HG03039 (cell line): ENCODE results near the gene DISC1.
"Not testable (repeated sequence)": the region's sequence is repeated elsewhere in the genome, so short reads cannot be mapped to it uniquely, and the experiment has no call there.

Source experiments
- ATAC-seq: cut with Tn5 transposase; IDR thresholded peaks from one replicate; pipeline ENCODE4 v1.9.1; 2021; ENCODE audit warnings: mild to moderate bottlenecking, moderate library complexity; ENCODE audit not compliant: unreplicated experiment

DISC1 gene

GRCh38 chr1:231943084-231943483 lies 316.5 kb downstream of the DISC1 start:
- ATAC-seq: no peak

- not testable (repeated sequence) for ATAC-seq
Measured at GRCh38 chr1:231948102-231948501, 321.5 kb downstream of the DISC1 start.

- ATAC-seq: no peak
Measured at GRCh38 chr1:231949277-231950091, 322.9 kb downstream of the DISC1 start.

DNA sequence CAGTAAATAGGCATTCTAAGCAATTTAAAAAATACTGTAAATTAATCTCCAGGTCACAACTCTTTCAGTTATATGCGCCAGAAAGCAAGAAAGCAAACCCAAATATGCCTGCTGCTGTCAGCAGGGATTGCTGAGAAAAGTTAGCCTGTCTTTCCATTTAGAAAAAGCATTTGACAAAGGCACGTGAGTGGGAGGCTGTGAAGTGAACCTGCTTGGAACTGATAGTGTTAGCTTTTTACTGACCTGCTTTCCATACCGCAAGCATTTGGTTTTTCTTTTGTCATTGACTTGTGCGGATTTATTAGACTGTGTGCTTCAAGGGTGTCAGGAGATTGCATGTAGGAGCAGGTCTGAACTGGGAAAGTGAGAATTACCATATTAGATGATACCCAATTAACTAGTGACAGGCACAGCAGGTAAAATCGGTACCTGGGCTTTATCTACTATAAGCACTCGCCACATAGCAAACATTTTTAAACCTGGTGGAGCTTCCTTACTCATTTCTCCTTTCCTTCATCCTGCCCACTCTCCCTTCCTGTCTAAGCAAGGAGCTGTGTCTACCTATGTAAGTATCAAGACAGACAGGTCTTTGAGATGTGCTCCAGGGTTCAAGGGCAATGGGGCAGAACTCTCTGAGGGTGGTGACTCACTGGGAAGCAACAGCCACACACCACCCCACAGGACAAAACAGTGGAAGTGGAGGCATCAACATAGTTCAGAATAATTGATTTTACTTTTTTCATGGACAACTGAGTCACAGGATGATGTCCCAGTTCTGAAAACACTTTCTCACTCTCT lies 323.9 kb downstream of the DISC1 start:
- no peak for ATAC-seq

- no peak for ATAC-seq
Measured at GRCh38 chr1:231951374-231951773, 324.8 kb downstream of the DISC1 start.

DNA sequence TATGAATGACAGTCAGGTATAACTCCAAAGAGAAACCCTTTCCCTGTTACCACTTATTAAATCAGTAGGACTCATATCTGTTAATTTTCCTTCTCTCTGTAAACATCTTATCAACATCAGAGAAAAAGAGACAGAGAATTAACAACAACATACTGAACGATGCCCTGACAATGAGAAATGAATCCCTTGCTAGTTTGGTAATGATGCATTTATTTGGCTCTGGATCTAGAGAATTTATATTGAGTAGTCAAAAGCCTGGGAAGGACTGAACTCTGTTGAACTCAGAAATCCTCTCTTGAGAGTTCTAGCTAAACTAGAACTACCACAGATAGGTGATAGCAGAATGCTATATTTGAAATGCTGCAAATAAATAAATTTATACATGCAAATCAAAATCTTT lies 325.6 kb downstream of the DISC1 start:
- no peak for ATAC-seq

DNA sequence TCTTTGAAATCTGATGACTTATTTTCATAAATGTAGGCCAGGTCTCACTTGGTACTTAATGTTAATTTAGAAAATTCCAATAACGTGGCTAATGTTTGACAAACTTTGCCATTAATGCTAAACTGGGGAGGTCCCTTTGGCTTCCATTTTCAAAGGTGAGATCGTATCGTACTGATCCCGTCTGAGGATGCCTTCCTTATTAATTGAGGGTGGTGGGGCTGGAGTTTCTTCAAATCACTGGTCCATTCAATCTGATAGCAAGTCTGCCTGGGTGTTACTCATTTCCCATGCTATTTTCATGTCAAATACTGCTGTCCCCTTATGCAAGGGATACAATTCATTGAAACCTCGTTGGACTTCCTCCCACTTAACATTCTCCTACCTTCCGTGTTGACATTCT lies 327.1 kb downstream of the DISC1 start:
- ATAC-seq: no peak

DNA sequence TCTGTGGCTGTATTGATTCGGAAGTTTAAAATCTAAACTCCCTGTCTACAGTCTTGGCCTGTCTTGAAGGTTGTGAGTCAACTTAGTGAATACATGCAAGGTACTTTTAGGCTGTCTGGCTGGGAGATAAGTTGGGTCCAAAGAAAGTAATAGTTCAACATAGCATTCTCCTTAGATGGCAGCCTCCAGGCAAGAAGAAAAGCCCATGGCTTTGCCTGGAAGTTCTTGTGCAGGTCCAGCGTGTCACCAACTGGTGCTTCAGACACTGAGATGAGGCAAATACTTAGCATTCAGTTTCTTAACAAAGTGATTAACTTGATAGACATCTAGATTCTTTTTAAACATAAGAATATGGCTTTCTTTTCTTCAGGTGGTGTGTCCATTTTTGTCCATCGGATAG lies 328.2 kb downstream of the DISC1 start:
- ATAC-seq: no peak

GRCh38 chr1:231957359-231957758 lies 330.8 kb downstream of the DISC1 start:
- ATAC-seq: no peak

- ATAC-seq: no peak
Measured at GRCh38 chr1:231958448-231958847, 331.9 kb downstream of the DISC1 start.

GRCh38 chr1:231959225-231959884 lies 332.8 kb downstream of the DISC1 start:
- ATAC-seq: no peak

DNA sequence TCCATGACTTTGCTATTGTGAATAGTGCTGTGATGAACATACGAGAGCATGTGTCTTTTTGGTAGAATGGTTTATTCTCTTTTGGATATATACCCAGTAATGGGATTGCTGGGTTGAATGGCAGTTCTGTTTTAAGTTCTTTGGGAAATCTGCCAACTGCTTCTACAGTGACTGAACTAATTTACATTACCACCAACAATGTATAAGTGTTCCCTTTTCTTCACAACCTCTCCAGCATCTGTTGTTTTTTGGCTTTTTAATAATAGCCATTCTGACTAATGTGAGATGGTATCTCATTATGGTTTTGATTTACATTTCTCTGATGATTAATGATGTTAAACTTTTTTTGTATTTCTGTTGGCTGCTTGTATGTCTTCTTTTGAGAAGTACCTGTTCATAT lies 335.2 kb downstream of the DISC1 start:
- ATAC-seq: not testable (repeated sequence)

DNA sequence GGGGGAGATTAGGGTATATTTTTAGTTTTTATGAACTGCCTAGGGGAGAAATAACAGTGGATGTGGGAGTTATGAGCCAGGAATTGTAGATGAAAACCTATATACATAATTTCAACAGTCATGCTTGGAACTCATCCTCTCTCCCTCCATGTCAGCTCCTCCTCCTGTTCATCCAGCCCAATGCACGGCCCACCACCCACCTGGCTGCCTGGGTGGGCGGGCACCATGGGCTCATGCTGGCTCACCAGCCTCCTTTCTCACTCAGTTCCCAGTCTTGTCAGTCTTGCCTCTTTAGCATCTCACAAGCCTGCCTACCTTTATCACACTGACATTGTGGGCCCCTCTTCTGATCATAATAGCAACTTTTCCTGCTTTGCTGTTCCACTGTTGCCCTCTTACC lies 336.0 kb downstream of the DISC1 start:
- no peak for ATAC-seq

DNA sequence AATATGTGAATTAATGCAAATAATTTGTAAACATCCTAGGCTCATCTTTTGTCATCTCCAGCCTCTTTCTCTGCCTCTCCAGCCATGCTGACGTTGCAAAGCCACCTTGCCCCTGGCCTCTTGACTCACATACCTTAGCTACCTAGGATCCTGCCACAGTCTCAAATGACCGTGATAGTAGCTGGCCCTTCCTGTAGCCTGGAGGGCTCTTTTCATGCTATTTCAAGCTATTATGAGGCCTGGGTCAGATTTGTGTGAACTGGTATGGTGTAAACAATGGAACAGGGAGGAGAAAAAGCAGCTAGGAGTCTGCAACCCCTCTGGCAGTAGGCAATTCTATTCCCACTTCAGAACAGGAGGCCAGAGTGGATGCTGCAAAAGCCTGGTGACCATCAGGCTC lies 337.7 kb downstream of the DISC1 start:
- ATAC-seq: no peak

DNA sequence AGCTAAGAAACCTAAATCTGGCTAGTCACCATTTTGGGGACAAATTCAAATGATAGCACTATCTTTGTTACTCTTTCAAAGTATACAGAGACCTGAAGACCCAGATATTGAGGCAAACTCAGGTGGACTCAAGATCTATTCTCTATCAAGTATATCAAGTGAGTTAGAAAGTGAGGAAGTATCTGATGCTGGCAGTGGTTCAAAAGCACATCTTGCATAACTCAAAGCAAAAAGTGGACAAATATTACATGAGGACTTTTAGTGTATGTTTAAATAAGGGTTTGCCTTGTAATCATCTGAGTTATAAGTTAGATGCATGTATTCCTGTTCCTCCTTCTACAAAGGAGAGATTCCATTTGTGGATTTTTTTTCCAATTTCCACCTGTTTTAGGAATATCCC lies 338.4 kb downstream of the DISC1 start:
- ATAC-seq: no peak

DNA sequence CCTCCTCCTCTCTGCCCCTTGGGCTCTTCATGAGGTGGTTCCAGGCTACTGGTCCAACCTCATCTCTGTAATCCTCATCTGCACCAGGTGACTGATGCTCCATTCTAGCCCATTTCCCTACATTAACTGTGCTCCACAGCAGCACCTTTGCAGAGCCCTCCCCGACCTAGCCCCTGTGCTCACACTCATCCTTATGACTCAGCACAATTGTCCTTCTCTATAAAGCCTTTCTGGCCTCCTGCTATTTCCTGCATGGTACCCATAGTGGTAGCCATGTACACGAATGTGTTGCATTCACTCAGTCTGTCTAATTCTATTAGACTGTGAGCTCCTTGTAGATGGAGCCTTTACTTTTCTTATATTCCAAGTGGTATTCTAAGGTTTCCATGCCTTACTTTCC lies 339.0 kb downstream of the DISC1 start:
- no peak for ATAC-seq

- no peak for ATAC-seq
Measured at GRCh38 chr1:231966983-231967382, 340.4 kb downstream of the DISC1 start.

DNA sequence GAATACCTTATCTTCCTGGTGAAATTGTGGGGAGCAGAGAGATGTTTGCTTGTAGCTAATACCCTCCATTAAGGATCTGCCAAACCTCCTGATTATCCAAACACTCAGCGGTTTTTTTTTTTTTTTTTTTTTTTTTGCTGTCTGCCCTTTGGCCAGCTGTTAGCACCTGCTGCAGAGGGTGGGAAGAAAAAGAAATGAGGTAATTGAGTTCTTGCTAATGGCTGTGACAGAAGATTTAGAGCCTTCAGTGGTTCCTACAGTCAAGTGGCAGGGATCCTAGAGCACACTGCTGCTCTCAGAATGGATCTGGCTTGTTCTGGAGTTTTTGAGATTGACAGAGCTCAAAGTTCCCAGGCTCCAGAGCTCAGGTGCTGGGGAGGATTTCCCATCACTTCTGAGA lies 342.5 kb downstream of the DISC1 start:
- no peak for ATAC-seq

DNA sequence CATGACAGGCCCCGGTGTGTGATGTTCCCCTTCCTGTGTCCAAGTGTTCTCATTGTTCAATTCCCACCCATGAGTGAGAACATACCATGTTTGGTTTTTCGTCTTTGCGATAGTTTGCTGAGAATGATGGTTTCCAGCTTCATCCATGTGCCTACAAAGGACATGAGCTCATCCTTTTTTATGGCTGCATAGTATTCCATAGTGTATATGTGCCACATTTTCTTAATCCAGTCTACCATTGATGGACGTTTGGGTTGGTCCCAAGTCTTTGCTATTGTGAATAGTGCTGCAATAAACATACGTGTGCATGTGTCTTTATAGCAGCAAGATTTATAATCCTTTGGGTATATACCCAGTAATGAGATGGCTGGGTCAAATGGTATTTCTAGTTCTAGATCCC lies 343.2 kb downstream of the DISC1 start:
- not testable (repeated sequence) for ATAC-seq

DNA sequence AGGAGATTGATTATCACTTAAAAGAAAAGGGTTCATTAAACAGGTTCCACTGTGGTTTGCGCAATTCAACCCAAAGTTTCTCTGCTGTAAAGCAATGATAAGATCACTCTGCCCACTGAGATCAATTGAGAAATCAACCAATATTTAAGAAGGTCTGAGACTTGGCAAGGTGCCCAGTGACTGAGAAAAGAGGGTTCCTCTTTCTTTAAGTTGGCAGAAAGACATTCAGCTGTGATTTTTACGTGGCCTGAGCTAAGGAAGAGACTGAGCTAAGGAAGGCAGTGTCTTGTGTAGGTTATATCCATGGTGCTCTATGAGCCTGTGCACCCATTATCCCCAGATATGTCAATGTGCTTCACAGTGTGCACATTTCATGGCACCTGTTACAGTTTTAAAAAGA lies 344.1 kb downstream of the DISC1 start:
- no peak for ATAC-seq

DNA sequence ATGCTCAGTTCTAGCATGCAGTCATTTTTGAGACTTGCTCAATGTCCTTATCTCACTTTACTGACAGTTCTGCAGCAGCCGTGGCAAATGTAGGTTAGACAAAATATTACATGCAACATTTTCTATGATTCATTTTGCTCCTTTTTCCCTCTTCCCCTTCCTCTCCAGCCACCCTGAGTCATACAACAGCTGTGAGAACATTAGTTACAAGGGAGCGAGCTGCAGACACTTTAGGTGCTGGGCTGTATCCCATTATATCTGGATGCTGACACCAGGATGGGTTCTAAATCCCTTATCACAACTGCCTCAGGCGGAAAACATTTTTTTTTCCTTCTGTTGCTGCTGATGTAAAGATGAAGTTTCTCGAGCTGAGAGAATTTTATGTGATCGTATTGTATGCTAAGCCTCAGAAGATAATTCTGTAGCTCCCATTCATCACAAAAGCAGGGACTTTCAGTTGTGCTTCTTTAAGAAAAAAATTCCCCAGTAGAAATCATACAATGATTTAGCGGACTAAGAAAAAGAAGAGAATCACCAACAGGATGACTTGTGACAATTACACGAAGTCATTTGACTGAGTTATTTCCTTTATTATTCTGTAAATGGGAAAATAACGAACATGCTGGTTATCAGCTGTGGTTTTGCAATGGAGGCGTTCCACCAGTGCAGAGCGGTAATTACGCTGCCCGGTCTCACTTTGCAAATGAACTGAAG lies 345.0 kb downstream of the DISC1 start:
- ATAC-seq: no peak
